ENCODE results near the gene PSMC5.

GRCh38 chr17:63819131-63819530 is 8.1 kb upstream of the PSMC5 start:
- no peak for TF ChIP-seq ATF3 (IDR thresholded peaks at IDR 0.05)
- TF ChIP-seq SP1 (IDR thresholded peaks at IDR 0.05) = no peak
- no peak for TF ChIP-seq GABPA (IDR thresholded peaks at IDR 0.05 in 1 of 2, conservative IDR thresholded peaks at IDR 0.05 in 1 of 2)
- TF ChIP-seq CTCF (IDR thresholded peaks at IDR 0.05; ENCODE audit: low read depth, low read length, missing input control) = no peak
- no peak for TF ChIP-seq RXRA (IDR thresholded peaks at IDR 0.05)
- TF ChIP-seq ZBTB33 (IDR thresholded peaks at IDR 0.05) = no peak
- no peak for TF ChIP-seq TAF1 (conservative IDR thresholded peaks at IDR 0.05)
- TF ChIP-seq MAX (IDR thresholded peaks at IDR 0.05) = no peak
